K562 (cell line): ENCODE measurements around the gene ALKBH8. TPM values are rescaled to one million over a fixed set of nuclear protein-coding genes. Genes with fewer than 3 reads are reported as not detected.

Source experiments
- ATAC-seq: fragments of 200-7000 bp; cut with Tn5 transposase; 3 replicates; pipeline ENCODE4 v1.9.1; 2020; ENCODE audit warnings: moderate library complexity
- BruUV-seq: library from RNA; stranded (reverse); fragments of 400-500 nt; replicated peaks from 2 replicates; lab custom pipeline; 2021; lab: Mats Ljungman, UMichigan
- CTCF ChIA-PET: fragments of 300-600 bp; formaldehyde crosslinking; extraction: SDS; loops from one replicate; lab custom pipeline; 2021; ENCODE audit warnings: low intra/inter-chr PET ratio; lab: Yijun Ruan, JAX
- POLR2A ChIA-PET: fragments of 300-600, 350-650 bp; sonication (Branson Sonifier 250); formaldehyde crosslinking; extraction: SDS; loops from one replicate; lab custom pipeline; 2021; ENCODE audit warnings: antibody characterized with exemption, inconsistent platforms; lab: Yijun Ruan, JAX
- DNase-seq, 4 experiments: peaks; one replicate each; pipeline versions ENCODE4 v3.0.0 to v3.0.0-alpha.2; 2011 to 2018; ENCODE audit warnings: low spot score in 3 of 4, mixed read lengths in 3 of 4; ENCODE audit errors: extremely low read depth in 1 of 4
- FAIRE-seq: peaks from 2 replicates; lab custom pipeline; 2011; peaks lifted over from hg19 to GRCh38; lab: Jason Lieb, UNC
- H2AFZ ChIP-seq: 2 replicates; pipeline ENCODE4 v1.6.0; 2011; ENCODE audit warnings: low read depth, low read length, control low read depth, inconsistent platforms
- H3K27ac ChIP-seq: fragments of 200-600 bp; 3 replicates; pipeline ENCODE4 v1.8.0; 2011; ENCODE audit warnings: low read depth, mild to moderate bottlenecking, control low read depth, inconsistent platforms, low read length, moderate library complexity, mixed read lengths; ENCODE audit errors: extremely low read depth
- H3K27me3 ChIP-seq, 2 experiments: fragments of 300-600 bp in 1 of 2; 2 replicates in 1 of 2; 3 replicates in 1 of 2; pipeline versions ENCODE4 v1.6.0 to v1.8.0; 2011; ENCODE audit warnings: inconsistent platforms in 2 of 2, low read length in 2 of 2, mild to moderate bottlenecking in 1 of 2, mixed read lengths in 1 of 2, moderate library complexity in 1 of 2; ENCODE audit not compliant: control insufficient read depth in 2 of 2, insufficient read depth in 2 of 2
- H3K36me3 ChIP-seq: fragments of 300-600 bp; 3 replicates; pipeline ENCODE4 v1.8.0; 2011; ENCODE audit warnings: mild to moderate bottlenecking, low read length, inconsistent platforms; ENCODE audit not compliant: control insufficient read depth, insufficient read depth
- H3K4me1 ChIP-seq, 2 experiments: fragments of 200-600 bp in 1 of 2; replicated peaks in 1 of 2; 2 replicates in 1 of 2; 3 replicates in 1 of 2; pipeline versions ENCODE4 v1.5.1 to v1.8.0; 2011; ENCODE audit warnings: inconsistent platforms in 2 of 2, low read length in 2 of 2, mild to moderate bottlenecking in 1 of 2, mixed read lengths in 1 of 2, moderate library complexity in 1 of 2; ENCODE audit not compliant: control insufficient read depth in 2 of 2, insufficient read depth in 2 of 2
- H3K4me2 ChIP-seq: 2 replicates; pipeline ENCODE4 v1.6.1; 2011; ENCODE audit warnings: low read length, control low read depth, inconsistent platforms, mixed read lengths; ENCODE audit not compliant: insufficient read depth
- H3K4me3 ChIP-seq: fragments of 200-600 bp; sonication (generic), shearing (Covaris generic); 2 replicates; pipeline ENCODE4 v1.5.1; 2016; ENCODE audit warnings: control low read depth, inconsistent platforms
- H3K79me2 ChIP-seq: fragments of 200-600 bp; 3 replicates; pipeline ENCODE4 v1.8.0; 2011; ENCODE audit warnings: low read length, inconsistent platforms; ENCODE audit not compliant: control insufficient read depth, insufficient read depth
- H3K9ac ChIP-seq, 2 experiments: 2 replicates each; pipeline versions ENCODE4 v1.6.0 to v1.6.1; 2011; ENCODE audit warnings: low read depth in 2 of 2, low read length in 2 of 2, control low read depth in 1 of 2, inconsistent platforms in 1 of 2, mild to moderate bottlenecking in 1 of 2, mixed read lengths in 1 of 2; ENCODE audit not compliant: insufficient read depth in 1 of 2
- H3K9me1 ChIP-seq: one replicate; pipeline ENCODE4 v1.6.0; 2011; ENCODE audit warnings: inconsistent platforms, mild to moderate bottlenecking, low read length, moderate library complexity; ENCODE audit not compliant: control insufficient read depth, insufficient read depth
- H3K9me3 ChIP-seq: replicated peaks from 2 replicates; pipeline ENCODE4 v1.5.1; 2011; ENCODE audit warnings: low read depth, low read length, inconsistent platforms; ENCODE audit not compliant: control insufficient read depth, insufficient read depth
- H4K20me1 ChIP-seq: replicated peaks from 2 replicates; pipeline ENCODE4 v1.6.1; 2011; ENCODE audit warnings: low read length, inconsistent platforms, mixed read lengths; ENCODE audit not compliant: control insufficient read depth, insufficient read depth
- CHD1 ChIP-seq: fragments of 200-600 bp; sonication (generic); IDR thresholded peaks from one replicate; pipeline ENCODE4 v1.6.1; 2012; ENCODE audit warnings: mild to moderate bottlenecking, moderate library complexity, low read length, inconsistent platforms
- GTF2A2 ChIP-seq: IDR thresholded peaks from 2 replicates; pipeline ENCODE4 v1.6.1; 2016; ENCODE audit warnings: mild to moderate bottlenecking, missing genetic modification characterization, missing compliant biosample characterization
- HINFP ChIP-seq: fragments of 450-650 bp; conservative IDR thresholded peaks from 2 replicates; pipeline ENCODE4 v1.6.1; 2016; ENCODE audit warnings: missing genetic modification characterization, low read depth, mild to moderate bottlenecking, control low read depth, missing compliant biosample characterization
- KAT7 ChIP-seq: sonication (generic); formaldehyde crosslinking; IDR thresholded peaks from 2 replicates; pipeline ENCODE4 v1.8.0; 2022; ENCODE audit warnings: missing genetic modification reagents, mild to moderate bottlenecking, borderline replicate concordance
- LCOR ChIP-seq: sonication (generic); formaldehyde crosslinking; IDR thresholded peaks from 2 replicates; pipeline ENCODE4 v1.8.0; 2022; ENCODE audit warnings: mild to moderate bottlenecking, missing genetic modification reagents
- MEF2A ChIP-seq: IDR thresholded peaks from 2 replicates; pipeline ENCODE4 v1.6.1; 2011; ENCODE audit warnings: low read depth, mild to moderate bottlenecking, low read length, moderate library complexity; ENCODE audit not compliant: control insufficient read depth
- NKRF ChIP-seq: fragments of 450-650 bp; IDR thresholded peaks from 2 replicates; pipeline ENCODE4 v1.6.1; 2016; ENCODE audit warnings: borderline replicate concordance
- RBM17 ChIP-seq: fragments of 200-400 bp; formaldehyde crosslinking; IDR thresholded peaks from 2 replicates; pipeline ENCODE4 v1.6.1; 2017; ENCODE audit warnings: low read depth, mild to moderate bottlenecking, low read length, borderline replicate concordance
- SIN3A ChIP-seq, 2 experiments: fragments of 150-350 bp in 1 of 2; IDR thresholded peaks; 2 replicates each; pipeline ENCODE4 v1.6.1; 2011 to 2016; ENCODE audit warnings: borderline replicate concordance in 2 of 2, low read depth in 2 of 2, low read length in 2 of 2, mild to moderate bottlenecking in 2 of 2, moderate library complexity in 2 of 2; ENCODE audit not compliant: control insufficient read depth in 1 of 2
- TAL1 ChIP-seq: fragments of 450-650 bp; IDR thresholded peaks from 2 replicates; pipeline ENCODE4 v1.6.1; 2016; ENCODE audit warnings: mild to moderate bottlenecking
- ZNF121 ChIP-seq: sonication (generic); formaldehyde crosslinking; conservative IDR thresholded peaks from 2 replicates; pipeline ENCODE4 v1.8.0; 2022; ENCODE audit warnings: missing genetic modification reagents
- ZNF316 ChIP-seq: fragments of 450-650 bp; IDR thresholded peaks from 2 replicates; pipeline ENCODE4 v1.6.1; 2016
- WGBS: fragments of 100-300 bp; shearing (Covaris generic); methylation state at CpG from one replicate; pipeline ENCODE4 v1.1.6; 2016; ENCODE audit warnings: low coverage, mixed read lengths; ENCODE audit not compliant: insufficient coverage; ENCODE audit errors: missing lambda C conversion rate; 5-methylcytosine and 5-hydroxymethylcytosine counted together
- in situ Hi-C: fragments of 300-500 bp; cut with MboI; formaldehyde crosslinking; loops from 4 replicates; pipeline ENCODE4 v1.15.0; 2018; ENCODE audit warnings: inconsistent platforms, mixed read lengths
- intact Hi-C: fragments of 100-400 bp; cut with micrococcal nuclease; formaldehyde crosslinking; loops from 2 replicates; pipeline ENCODE4 v1.14.2; 2022
- polyA plus RNA-seq, 8 experiments: library from polyadenylated mRNA; depleted of rRNA in 4 of 8; stranded (reverse) in 5 of 8; unstranded in 3 of 8; fragments of >200 nt; fragmentation: Nextera tagmentation in 2 of 8; fragmentation: Illumina TruSeq in 1 of 8; extraction: Ambion mirVana in 2 of 8; extraction: Trizol in 1 of 8; gene quantifications; 2 replicates each; pipeline versions ENCODE4 v1.2.1 to v1.2.3, GENCODE V29; 2011 to 2014; ENCODE audit warnings: inconsistent platforms in 1 of 8, missing spikeins in 1 of 8
- total RNA-seq, 7 experiments: library from RNA; depleted of rRNA in 6 of 7; stranded (reverse); fragments of >200 nt in 6 of 7; fragmentation: Illumina TruSeq in 2 of 7; extraction: Trizol in 2 of 7; gene quantifications; 2 replicates each; pipeline versions ENCODE4 v1.2.1 to v1.2.3, GENCODE V29; 2011 to 2021; ENCODE audit warnings: low replicate concordance in 1 of 7
- TF ChIP-seq, protein P1 (sequence below): fragments of 250-450 bp; sonication (Bioruptor Pico); IDR thresholded peaks from 2 replicates; pipeline ENCODE4 v1.8.0; 2022; ENCODE audit warnings: moderate library complexity, mild to moderate bottlenecking, inconsistent platforms
- TF ChIP-seq, protein P2 (sequence below): fragments of 250-450 bp; sonication (Bioruptor Pico); IDR thresholded peaks from 2 replicates; pipeline ENCODE4 v1.4.0; 2020; ENCODE audit warnings: mild to moderate bottlenecking, moderate library complexity, borderline replicate concordance

The ALKBH8 gene
- total and polyA plus RNA-seq, 9 of the 15 experiments (the other 6 are each of a cell fraction or from before 2014, with no cell fraction given), result 4.3 to 14.4 (median 9.1) TPM

DNA sequence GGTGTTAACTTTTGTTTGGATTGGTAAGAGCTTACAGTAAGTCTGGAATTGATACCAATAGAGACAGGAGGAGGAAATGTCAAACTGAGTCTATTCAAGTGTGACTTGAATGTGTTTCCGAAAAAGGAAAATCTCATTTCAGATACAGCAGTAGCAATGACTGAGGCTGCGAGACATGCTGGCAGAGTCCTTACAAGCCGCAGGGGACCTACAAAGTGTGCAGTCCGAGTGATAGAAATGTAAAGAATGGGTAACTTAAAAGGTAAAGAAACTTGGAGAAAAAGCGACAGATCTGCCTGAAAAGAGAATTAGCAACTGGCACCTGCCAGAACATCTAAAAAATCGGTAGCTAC is 108.4 kb downstream of the ALKBH8 start:
- H2AFZ ChIP-seq, result peak overlapping the region; percentile 93
- POLR2A ChIA-PET, result interaction anchor here (1.0 to 2.1 kb wide), 5 partner anchors 9 to 258 kb away, joined by 3 to 10 read pairs (median 5); no protein-coding TSS in a partner anchor
- in situ Hi-C loops (no loop called here), intact Hi-C loops (no loop called here)
- no peaks in the 10 kb centered on the region for H3K27me3 ChIP-seq
- H3K9me1 ChIP-seq, result no peaks in the 10 kb centered on the region
- no peaks in the 10 kb centered on the region for H4K20me1 ChIP-seq
- BruUV-seq, result TSS peak; percentile 73
- H3K27ac ChIP-seq, result peak overlapping the region; percentile 76
- DNase-seq, result peak in 2 of 4 experiments; percentile 41 to 43
- FAIRE-seq, result no peak
- peaks cover 24% of the 10 kb centered on the region for H3K79me2 ChIP-seq
- H3K4me1 ChIP-seq, result peaks cover 0 to 5% of the 10 kb centered on the region in 2 experiments; a peak in 1 of 5 replicates
- H3K36me3 ChIP-seq, result peaks cover 29% of the 10 kb centered on the region; the same call in 2 of the 3 replicates
- 0% methylated on average over 6 of the region's 6 CpGs for WGBS
- H3K9ac ChIP-seq, result peak overlapping the region; percentile 88 to 90
- peak; percentile 84 for ATAC-seq
- no peaks in the 10 kb centered on the region for H3K9me3 ChIP-seq
- H3K4me2 ChIP-seq, result peak overlapping the region; percentile 90
- peak overlapping the region; percentile 61 for H3K4me3 ChIP-seq
- CTCF ChIA-PET, result interaction anchor here (0.6 kb wide), 1 partner anchor 239 kb away, joined by 3 read pairs; no protein-coding TSS in a partner anchor
- TF ChIP-seq, protein P1, sequence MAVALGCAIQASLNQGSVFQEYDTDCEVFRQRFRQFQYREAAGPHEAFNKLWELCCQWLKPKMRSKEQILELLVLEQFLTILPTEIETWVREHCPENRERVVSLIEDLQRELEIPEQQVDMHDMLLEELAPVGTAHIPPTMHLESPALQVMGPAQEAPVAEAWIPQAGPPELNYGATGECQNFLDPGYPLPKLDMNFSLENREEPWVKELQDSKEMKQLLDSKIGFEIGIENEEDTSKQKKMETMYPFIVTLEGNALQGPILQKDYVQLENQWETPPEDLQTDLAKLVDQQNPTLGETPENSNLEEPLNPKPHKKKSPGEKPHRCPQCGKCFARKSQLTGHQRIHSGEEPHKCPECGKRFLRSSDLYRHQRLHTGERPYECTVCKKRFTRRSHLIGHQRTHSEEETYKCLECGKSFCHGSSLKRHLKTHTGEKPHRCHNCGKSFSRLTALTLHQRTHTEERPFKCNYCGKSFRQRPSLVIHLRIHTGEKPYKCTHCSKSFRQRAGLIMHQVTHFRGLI, result no peak
- TF ChIP-seq ZNF121, result no peak
- TF ChIP-seq, protein P2, sequence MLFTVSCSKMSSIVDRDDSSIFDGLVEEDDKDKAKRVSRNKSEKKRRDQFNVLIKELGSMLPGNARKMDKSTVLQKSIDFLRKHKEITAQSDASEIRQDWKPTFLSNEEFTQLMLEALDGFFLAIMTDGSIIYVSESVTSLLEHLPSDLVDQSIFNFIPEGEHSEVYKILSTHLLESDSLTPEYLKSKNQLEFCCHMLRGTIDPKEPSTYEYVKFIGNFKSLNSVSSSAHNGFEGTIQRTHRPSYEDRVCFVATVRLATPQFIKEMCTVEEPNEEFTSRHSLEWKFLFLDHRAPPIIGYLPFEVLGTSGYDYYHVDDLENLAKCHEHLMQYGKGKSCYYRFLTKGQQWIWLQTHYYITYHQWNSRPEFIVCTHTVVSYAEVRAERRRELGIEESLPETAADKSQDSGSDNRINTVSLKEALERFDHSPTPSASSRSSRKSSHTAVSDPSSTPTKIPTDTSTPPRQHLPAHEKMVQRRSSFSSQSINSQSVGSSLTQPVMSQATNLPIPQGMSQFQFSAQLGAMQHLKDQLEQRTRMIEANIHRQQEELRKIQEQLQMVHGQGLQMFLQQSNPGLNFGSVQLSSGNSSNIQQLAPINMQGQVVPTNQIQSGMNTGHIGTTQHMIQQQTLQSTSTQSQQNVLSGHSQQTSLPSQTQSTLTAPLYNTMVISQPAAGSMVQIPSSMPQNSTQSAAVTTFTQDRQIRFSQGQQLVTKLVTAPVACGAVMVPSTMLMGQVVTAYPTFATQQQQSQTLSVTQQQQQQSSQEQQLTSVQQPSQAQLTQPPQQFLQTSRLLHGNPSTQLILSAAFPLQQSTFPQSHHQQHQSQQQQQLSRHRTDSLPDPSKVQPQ (CRISPR knock-in tag), result no peak
- no peak for TF ChIP-seq GTF2A2 (tag)
- no peak for TF ChIP-seq RBM17
- no peak for TF ChIP-seq SIN3A (IDR thresholded peaks at IDR 0.05; ENCODE audit: borderline replicate concordance in 2 of 2, control insufficient read depth in 1 of 2, low read depth in 2 of 2, low read length in 2 of 2)
- TF ChIP-seq MEF2A, result no peak
- no peak for TF ChIP-seq HINFP (tag)
- TF ChIP-seq CHD1, result no peak
- TF ChIP-seq NKRF, result no peak
- no peak for TF ChIP-seq LCOR
- no peak for TF ChIP-seq TAL1
- no peak for TF ChIP-seq ZNF316
- no peak for TF ChIP-seq KAT7 (CRISPR knock-in tag)
